Hepatocyte (in vitro differentiated cells): ENCODE data around the gene ANKRD39. TPM values are rescaled to one million over a fixed set of nuclear protein-coding genes. Genes with fewer than 3 reads are reported as not detected.
A peak's percentile ranks its signal among the peaks of the same experiment; 100 is the strongest.

Experiments
- DNase-seq: peaks from one replicate; pipeline ENCODE4 v3.0.0-alpha.2; 2016; ENCODE audit warnings: low spot score
- H2AFZ ChIP-seq: fragments of 200-600 bp; sonication (generic); 2 replicates; pipeline ENCODE4 v1.6.0; 2016; ENCODE audit warnings: antibody characterized with exemption, mild to moderate bottlenecking
- H3K27ac ChIP-seq: fragments of 200-600 bp; sonication (generic); 2 replicates; pipeline ENCODE4 v1.5.1; 2016; ENCODE audit warnings: mild to moderate bottlenecking
- H3K27me3 ChIP-seq: fragments of 200-600 bp; sonication (generic); 2 replicates; pipeline ENCODE4 v1.6.1; 2016
- H3K36me3 ChIP-seq: fragments of 200-600 bp; sonication (generic); replicated peaks from 2 replicates; pipeline ENCODE4 v1.5.1; 2016; ENCODE audit warnings: low read depth; ENCODE audit not compliant: insufficient read depth
- H3K4me1 ChIP-seq: fragments of 200-600 bp; sonication (generic); 2 replicates; pipeline ENCODE4 v1.5.1; 2016; ENCODE audit warnings: mild to moderate bottlenecking, moderate library complexity; ENCODE audit not compliant: insufficient read depth
- H3K4me2 ChIP-seq: fragments of 200-600 bp; sonication (generic); 2 replicates; pipeline ENCODE4 v1.6.0; 2016
- H3K4me3 ChIP-seq: fragments of 200-600 bp; sonication (generic); 2 replicates; pipeline ENCODE4 v1.5.1; 2016; ENCODE audit warnings: mild to moderate bottlenecking
- H3K79me2 ChIP-seq: fragments of 200-600 bp; sonication (generic); 2 replicates; pipeline ENCODE4 v1.6.0; 2017; ENCODE audit warnings: mild to moderate bottlenecking
- H3K9me2 ChIP-seq: fragments of 200-600 bp; sonication (generic); replicated peaks from 2 replicates; pipeline ENCODE4 v1.6.0; 2017; ENCODE audit warnings: mild to moderate bottlenecking; ENCODE audit not compliant: insufficient read depth
- H3K9me3 ChIP-seq: fragments of 200-600 bp; sonication (generic); 2 replicates; pipeline ENCODE4 v1.5.1; 2016; ENCODE audit warnings: low read depth, mild to moderate bottlenecking
- H4K20me1 ChIP-seq: fragments of 200-600 bp; sonication (generic); 2 replicates; pipeline ENCODE4 v1.6.0; 2016; ENCODE audit warnings: mild to moderate bottlenecking; ENCODE audit not compliant: insufficient read depth, poor library complexity, severe bottlenecking
- EZH2 ChIP-seq: fragments of 200-600 bp; sonication (generic); IDR thresholded peaks from 2 replicates; pipeline ENCODE4 v1.6.1; 2016; ENCODE audit warnings: antibody characterized with exemption, mild to moderate bottlenecking, borderline replicate concordance
- EZH2phosphoT487 ChIP-seq: fragments of 200-600 bp; sonication (generic); IDR thresholded peaks from one replicate; pipeline ENCODE4 v1.6.1; 2018; ENCODE audit warnings: antibody characterized with exemption, mild to moderate bottlenecking, low read depth, moderate library complexity; ENCODE audit not compliant: unreplicated experiment, severe bottlenecking
- WGBS: methylation state at CpG from one replicate; pipeline ENCODE4 v1.1.6; 2016; ENCODE audit warnings: low lambda C conversion rate; ENCODE audit errors: missing lambda C conversion rate; 5-methylcytosine and 5-hydroxymethylcytosine counted together
- polyA plus RNA-seq: library from polyadenylated mRNA; unstranded; fragments of >200 nt; fragmentation: Nextera tagmentation; extraction: Ambion mirVana; gene quantifications from 2 replicates; pipeline ENCODE4 v1.2.1, GENCODE V29; 2016
- total RNA-seq: library from RNA; depleted of rRNA; stranded (reverse); fragments of >200 nt; gene quantifications from 2 replicates; pipeline ENCODE4 v1.2.3, GENCODE V29; 2014
- TF ChIP-seq, protein P1 (sequence below): fragments of 200-600 bp; sonication (generic); IDR thresholded peaks from 2 replicates; pipeline ENCODE4 v1.5.1; 2016; ENCODE audit warnings: antibody characterized with exemption, mild to moderate bottlenecking; ENCODE audit not compliant: poor library complexity

Gene ANKRD39
- total and polyA plus RNA-seq, 2 experiments from 2014 or later = 13.6 to 25.6 TPM

DNA sequence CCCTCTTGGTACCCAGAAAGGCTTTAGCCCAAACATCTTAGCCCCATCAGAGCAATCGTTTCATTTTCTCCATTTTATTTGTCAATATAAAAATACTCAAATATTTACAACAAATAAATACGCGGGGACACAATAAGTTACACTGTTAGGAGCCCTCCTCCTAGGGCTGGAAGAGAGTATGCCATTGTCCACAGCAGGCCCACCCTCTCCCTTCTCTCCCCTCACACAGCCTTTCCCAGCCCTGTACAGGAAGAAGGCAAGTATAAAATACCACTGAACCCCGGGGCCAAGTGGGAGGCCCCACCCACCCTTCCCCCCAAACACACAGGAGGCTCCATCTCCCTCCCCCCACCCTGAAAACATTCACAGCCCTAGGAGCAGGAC is 1.9 kb upstream of the ANKRD39 start:
- H3K4me1 ChIP-seq = peaks cover 32% of the 10 kb centered on the region
- WGBS = 65% methylated on average over 4 of the region's 4 CpGs
- peaks cover 40% of the 10 kb centered on the region for H3K79me2 ChIP-seq
- H3K9me3 ChIP-seq = no peaks in the 10 kb centered on the region
- peaks cover 24% of the 10 kb centered on the region for H4K20me1 ChIP-seq
- H3K27ac ChIP-seq = peak overlapping the region; percentile 64
- H3K36me3 ChIP-seq = no peaks in the 10 kb centered on the region
- no peak for DNase-seq
- H2AFZ ChIP-seq = no peak overlapping the region
- TF ChIP-seq EZH2 (no peak), EZH2phosphoT487 (no peak)
- TF ChIP-seq, protein P1, sequence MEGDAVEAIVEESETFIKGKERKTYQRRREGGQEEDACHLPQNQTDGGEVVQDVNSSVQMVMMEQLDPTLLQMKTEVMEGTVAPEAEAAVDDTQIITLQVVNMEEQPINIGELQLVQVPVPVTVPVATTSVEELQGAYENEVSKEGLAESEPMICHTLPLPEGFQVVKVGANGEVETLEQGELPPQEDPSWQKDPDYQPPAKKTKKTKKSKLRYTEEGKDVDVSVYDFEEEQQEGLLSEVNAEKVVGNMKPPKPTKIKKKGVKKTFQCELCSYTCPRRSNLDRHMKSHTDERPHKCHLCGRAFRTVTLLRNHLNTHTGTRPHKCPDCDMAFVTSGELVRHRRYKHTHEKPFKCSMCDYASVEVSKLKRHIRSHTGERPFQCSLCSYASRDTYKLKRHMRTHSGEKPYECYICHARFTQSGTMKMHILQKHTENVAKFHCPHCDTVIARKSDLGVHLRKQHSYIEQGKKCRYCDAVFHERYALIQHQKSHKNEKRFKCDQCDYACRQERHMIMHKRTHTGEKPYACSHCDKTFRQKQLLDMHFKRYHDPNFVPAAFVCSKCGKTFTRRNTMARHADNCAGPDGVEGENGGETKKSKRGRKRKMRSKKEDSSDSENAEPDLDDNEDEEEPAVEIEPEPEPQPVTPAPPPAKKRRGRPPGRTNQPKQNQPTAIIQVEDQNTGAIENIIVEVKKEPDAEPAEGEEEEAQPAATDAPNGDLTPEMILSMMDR = no peak
- H3K4me2 ChIP-seq = peak overlapping the region; percentile 84
- H3K9me2 ChIP-seq = no peaks in the 10 kb centered on the region
- H3K4me3 ChIP-seq = no peak overlapping the region
- no peaks in the 10 kb centered on the region for H3K27me3 ChIP-seq

DNA sequence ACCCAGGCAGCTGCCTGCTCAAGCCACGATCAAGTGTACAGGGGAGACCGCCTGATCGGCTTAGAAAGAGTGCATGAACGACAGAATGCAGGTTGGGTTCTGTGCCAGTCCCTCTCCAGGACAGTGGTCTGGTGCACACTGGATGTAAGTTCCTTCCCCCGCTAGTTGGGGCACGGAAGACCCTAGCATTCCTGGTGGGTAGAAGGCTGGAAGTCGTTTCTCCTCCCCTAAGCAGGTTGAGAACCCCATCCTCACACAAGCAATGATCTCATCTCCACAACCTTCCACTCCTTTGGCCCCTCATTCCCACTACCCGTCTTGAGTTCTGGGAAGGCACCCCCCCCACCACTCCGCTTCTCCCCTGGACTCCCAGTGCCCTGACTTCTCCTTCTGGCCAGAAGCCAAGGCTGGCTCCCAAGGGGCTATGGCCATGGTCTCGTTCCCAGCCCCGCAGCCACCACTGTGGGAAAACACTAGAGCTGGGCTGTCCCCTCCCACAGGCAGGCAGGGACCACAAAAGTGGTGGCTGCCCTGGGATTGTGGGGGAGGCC is 1.4 kb upstream of the ANKRD39 start:
- Histone ChIP-seq H3K4me1 (peaks cover 32% of the 10 kb centered on the region), H4K20me1 (peaks cover 19% of the 10 kb centered on the region), H3K79me2 (peaks cover 38% of the 10 kb centered on the region), H2AFZ (no peak overlapping the region), H3K27me3 (no peaks in the 10 kb centered on the region), H3K4me3 (no peak overlapping the region), H3K27ac (peak overlapping the region; percentile 64), H3K9me3 (no peaks in the 10 kb centered on the region), H3K9me2 (no peaks in the 10 kb centered on the region), H3K36me3 (no peaks in the 10 kb centered on the region), H3K4me2 (peak overlapping the region; percentile 84)
- DNase-seq = no peak
- WGBS = 40% methylated on average over 11 of the region's 11 CpGs
- TF ChIP-seq EZH2phosphoT487 = no peak
- TF ChIP-seq, protein P1 = no peak

DNA sequence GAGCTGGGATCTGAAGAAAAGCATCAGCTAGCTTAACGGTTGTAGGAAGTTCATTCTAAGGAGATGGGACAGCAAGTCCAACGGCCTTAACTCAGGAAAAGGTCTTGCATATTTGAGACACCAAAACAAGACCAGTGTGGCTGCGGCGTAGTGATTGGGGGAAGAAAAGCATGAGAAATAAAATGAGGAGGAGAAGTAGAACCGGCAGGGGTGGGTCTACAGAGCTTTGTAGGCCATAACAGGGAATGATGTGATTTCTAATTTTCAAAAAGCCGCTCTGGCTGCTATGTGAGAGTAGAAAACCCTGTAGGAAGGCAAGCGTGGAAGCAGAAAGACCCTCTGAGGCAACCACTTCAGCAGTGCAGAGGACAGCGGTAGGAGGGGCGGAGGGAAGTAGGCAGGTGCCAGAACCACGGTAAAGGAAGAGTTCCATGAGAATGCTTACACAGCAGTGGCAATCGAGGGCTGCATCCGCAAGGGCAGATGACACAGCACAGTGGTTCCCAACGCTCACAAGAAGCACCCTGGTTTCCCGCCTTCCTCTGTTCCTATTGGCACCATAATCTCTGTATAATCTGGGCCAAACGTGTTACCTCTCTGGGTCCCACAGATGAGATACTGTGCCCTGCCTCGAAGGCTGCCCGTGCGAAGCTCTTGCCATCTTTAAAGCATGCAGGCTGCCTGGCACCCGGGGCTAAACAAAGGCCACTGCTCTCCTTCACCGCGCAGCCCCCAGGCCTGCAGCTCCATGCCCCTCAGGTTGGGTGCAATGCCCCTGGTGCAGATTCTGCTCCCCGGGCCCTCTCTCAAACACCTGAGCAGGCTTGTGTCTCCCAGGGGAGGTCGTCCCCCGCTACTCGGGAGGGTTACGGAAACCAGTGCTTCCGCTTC is 795 bp downstream of the ANKRD39 start:
- Histone ChIP-seq H3K4me1 (peaks cover 27% of the 10 kb centered on the region), H2AFZ (peak overlapping the region; percentile 79), H4K20me1 (peaks cover 16% of the 10 kb centered on the region), H3K9me3 (no peaks in the 10 kb centered on the region), H3K9me2 (no peaks in the 10 kb centered on the region), H3K27me3 (no peaks in the 10 kb centered on the region), H3K27ac (peak overlapping the region; percentile 72), H3K4me3 (peak overlapping the region; percentile 72), H3K4me2 (peak overlapping the region; percentile 99), H3K36me3 (no peaks in the 10 kb centered on the region), H3K79me2 (peaks cover 44% of the 10 kb centered on the region)
- TF ChIP-seq, protein P1 = no peak
- TF ChIP-seq EZH2 (no peak), EZH2phosphoT487 (no peak)
- DNase-seq = no peak
- 24% methylated on average over 27 of the region's 27 CpGs for WGBS
